Measurements from ENCODE around the gene CHST12. TPM values are rescaled to one million over a fixed set of nuclear protein-coding genes. Genes with fewer than 3 reads are reported as not detected.
"Not testable (repeated sequence)": the region's sequence is repeated elsewhere in the genome, so short reads cannot be mapped to it uniquely, and the experiment has no call there.

Gene CHST12
- total RNA-seq, 1 donor from 2014 or later, result 18.5 TPM

DNA sequence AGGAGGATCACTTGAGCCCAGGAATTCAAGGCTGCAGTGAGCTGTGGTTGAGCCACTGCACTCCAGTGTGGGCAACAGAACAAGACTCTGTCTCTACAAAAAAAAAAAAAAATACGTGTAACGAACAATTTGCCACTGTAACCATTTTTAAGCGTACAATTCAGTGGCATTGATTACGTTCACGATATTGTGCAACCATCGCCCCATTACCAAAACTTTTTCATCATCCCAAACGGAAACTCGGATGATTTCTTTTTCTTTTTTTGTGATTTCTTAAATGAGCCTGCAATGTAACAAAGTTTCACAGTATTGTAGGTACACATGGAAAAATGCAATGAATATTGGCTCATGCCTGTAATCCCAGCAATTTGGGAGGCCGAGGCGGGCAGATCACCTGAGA is 63.3 kb downstream of the CHST12 start:
- H3K4me1 Mint-ChIP-seq (ENCODE audit: low read depth, unreplicated experiment), result peaks cover 11% of the 10 kb centered on the region
- H3K9me3 Mint-ChIP-seq (ENCODE audit: unreplicated experiment), result no peaks in the 10 kb centered on the region

GRCh38 chr7:2468227-2468626 is 64.8 kb downstream of the CHST12 start:
- Mint-ChIP-seq H3K27me3 (ENCODE audit: low read depth, unreplicated experiment) (no peaks in the 10 kb centered on the region), H3K27ac (ENCODE audit: unreplicated experiment) (no peak overlapping the region), H3K4me1 (ENCODE audit: low read depth, unreplicated experiment) (peaks cover 11% of the 10 kb centered on the region), H3K9me3 (ENCODE audit: unreplicated experiment) (no peaks in the 10 kb centered on the region), H3K36me3 (ENCODE audit: low read depth, unreplicated experiment) (no peaks in the 10 kb centered on the region), H3K4me3 (ENCODE audit: unreplicated experiment) (no peak overlapping the region)
- H3K9me3 ChIP-seq (ENCODE audit: insufficient read depth, low read depth, low read length), result no peaks in the 10 kb centered on the region
- no peaks in the 10 kb centered on the region for H3K36me3 ChIP-seq (ENCODE audit: insufficient read depth, low read length)
- no peak overlapping the region for H3K4me3 ChIP-seq (ENCODE audit: insufficient read depth, low read depth, low read length)
- peaks cover 18% of the 10 kb centered on the region for H3K4me1 ChIP-seq (ENCODE audit: insufficient read depth, low read length)
- no peak for DNase-seq (ENCODE audit: low read depth)
- no peak for TF ChIP-seq EZH2 (IDR thresholded peaks at IDR 0.05; ENCODE audit: insufficient read depth, low read length)
- TF ChIP-seq, protein P1, sequence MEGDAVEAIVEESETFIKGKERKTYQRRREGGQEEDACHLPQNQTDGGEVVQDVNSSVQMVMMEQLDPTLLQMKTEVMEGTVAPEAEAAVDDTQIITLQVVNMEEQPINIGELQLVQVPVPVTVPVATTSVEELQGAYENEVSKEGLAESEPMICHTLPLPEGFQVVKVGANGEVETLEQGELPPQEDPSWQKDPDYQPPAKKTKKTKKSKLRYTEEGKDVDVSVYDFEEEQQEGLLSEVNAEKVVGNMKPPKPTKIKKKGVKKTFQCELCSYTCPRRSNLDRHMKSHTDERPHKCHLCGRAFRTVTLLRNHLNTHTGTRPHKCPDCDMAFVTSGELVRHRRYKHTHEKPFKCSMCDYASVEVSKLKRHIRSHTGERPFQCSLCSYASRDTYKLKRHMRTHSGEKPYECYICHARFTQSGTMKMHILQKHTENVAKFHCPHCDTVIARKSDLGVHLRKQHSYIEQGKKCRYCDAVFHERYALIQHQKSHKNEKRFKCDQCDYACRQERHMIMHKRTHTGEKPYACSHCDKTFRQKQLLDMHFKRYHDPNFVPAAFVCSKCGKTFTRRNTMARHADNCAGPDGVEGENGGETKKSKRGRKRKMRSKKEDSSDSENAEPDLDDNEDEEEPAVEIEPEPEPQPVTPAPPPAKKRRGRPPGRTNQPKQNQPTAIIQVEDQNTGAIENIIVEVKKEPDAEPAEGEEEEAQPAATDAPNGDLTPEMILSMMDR (IDR thresholded peaks at IDR 0.05; ENCODE audit: insufficient read depth, low read depth, low read length), result no peak
- H3K79me2 ChIP-seq (ENCODE audit: insufficient read depth, low read length), result no peaks in the 10 kb centered on the region
- no peak overlapping the region for H3K9ac ChIP-seq (ENCODE audit: low read length)
- no peak overlapping the region for H3K4me2 ChIP-seq (ENCODE audit: low read length)
- H3K27me3 ChIP-seq (ENCODE audit: insufficient read depth, low read length), result no peaks in the 10 kb centered on the region
- no peaks in the 10 kb centered on the region for H4K20me1 ChIP-seq (ENCODE audit: insufficient read depth, low read length)
- H3K27ac ChIP-seq (ENCODE audit: low read depth, low read length), result no peak overlapping the region
- no peak overlapping the region for H2AFZ ChIP-seq (ENCODE audit: low read depth, low read length)
- FAIRE-seq, result no peak

More for the DNA sequence above, 63.3 kb downstream of the CHST12 start:
- no peaks in the 10 kb centered on the region for H3K9me3 ChIP-seq (ENCODE audit: insufficient read depth, low read depth, low read length)
- no peak overlapping the region for H3K27ac ChIP-seq (ENCODE audit: low read depth, low read length)
- H3K36me3 ChIP-seq (ENCODE audit: insufficient read depth, low read length), result no peaks in the 10 kb centered on the region
- no peak overlapping the region for H3K4me2 ChIP-seq (ENCODE audit: low read length)
- no peak overlapping the region for H2AFZ ChIP-seq (ENCODE audit: low read depth, low read length)
- no peaks in the 10 kb centered on the region for H3K27me3 ChIP-seq (ENCODE audit: insufficient read depth, low read length)
- Mint-ChIP-seq H3K27ac (ENCODE audit: unreplicated experiment) (no peak overlapping the region), H3K36me3 (ENCODE audit: low read depth, unreplicated experiment) (no peaks in the 10 kb centered on the region), H3K27me3 (ENCODE audit: low read depth, unreplicated experiment) (no peaks in the 10 kb centered on the region), H3K4me3 (ENCODE audit: unreplicated experiment) (no peak overlapping the region)
- H4K20me1 ChIP-seq (ENCODE audit: insufficient read depth, low read length), result no peaks in the 10 kb centered on the region
- FAIRE-seq (no peak), DNase-seq (ENCODE audit: low read depth) (no peak)
- H3K4me1 ChIP-seq (ENCODE audit: insufficient read depth, low read length), result peaks cover 18% of the 10 kb centered on the region
- H3K9ac ChIP-seq (ENCODE audit: low read length), result no peak overlapping the region
- H3K79me2 ChIP-seq (ENCODE audit: insufficient read depth, low read length), result no peaks in the 10 kb centered on the region
- H3K4me3 ChIP-seq (ENCODE audit: insufficient read depth, low read depth, low read length), result no peak overlapping the region
- TF ChIP-seq EZH2 (IDR thresholded peaks at IDR 0.05; ENCODE audit: insufficient read depth, low read length), result no peak
- TF ChIP-seq, protein P1 (IDR thresholded peaks at IDR 0.05; ENCODE audit: insufficient read depth, low read depth, low read length), result no peak

DNA sequence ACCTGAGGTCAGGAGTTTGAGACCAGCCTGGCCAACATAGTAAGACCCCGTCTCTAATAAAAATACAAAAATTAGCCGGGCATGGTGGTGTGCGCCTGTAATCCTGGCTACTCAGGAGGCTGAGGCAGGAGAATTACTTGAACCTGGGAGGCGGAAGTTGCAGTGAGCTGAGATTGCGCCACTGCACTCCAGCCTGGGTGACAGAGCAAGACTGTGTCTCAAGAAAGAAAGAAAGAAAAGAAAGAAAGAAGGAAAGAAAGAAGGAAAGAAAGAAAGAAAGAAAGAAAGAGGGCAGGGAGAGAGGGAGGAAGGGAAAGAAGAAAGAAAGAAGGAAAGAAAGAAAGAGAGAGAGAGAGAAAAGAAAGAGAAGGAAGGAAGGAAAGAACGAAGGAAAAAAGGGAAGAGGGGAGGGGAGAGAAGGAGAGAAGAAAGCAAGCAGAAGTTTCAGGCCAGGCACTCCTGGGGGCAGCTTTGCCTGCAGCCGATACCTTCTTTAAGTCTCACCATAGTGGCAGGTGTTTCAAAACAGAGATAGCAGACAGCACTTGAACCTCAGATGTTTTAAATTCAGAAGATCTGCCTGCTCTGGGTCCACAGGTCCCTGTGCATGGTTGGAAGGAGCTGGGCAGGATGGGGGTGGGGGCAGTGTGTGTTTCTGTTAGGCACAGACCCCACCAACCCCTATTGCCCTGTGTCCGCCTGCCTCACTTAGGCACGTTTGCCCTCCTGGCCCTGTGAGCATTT is 66.2 kb downstream of the CHST12 start:
- DNase-seq (ENCODE audit: low read depth); H3K27ac Mint-ChIP-seq (ENCODE audit: unreplicated experiment); H3K36me3 Mint-ChIP-seq (ENCODE audit: low read depth, unreplicated experiment); H3K9me3 Mint-ChIP-seq (ENCODE audit: unreplicated experiment); H2AFZ ChIP-seq (ENCODE audit: low read depth, low read length); H3K36me3 ChIP-seq (ENCODE audit: insufficient read depth, low read length); H3K27me3 Mint-ChIP-seq (ENCODE audit: low read depth, unreplicated experiment); H3K27me3 ChIP-seq (ENCODE audit: insufficient read depth, low read length); H3K4me2 ChIP-seq (ENCODE audit: low read length); H3K79me2 ChIP-seq (ENCODE audit: insufficient read depth, low read length); FAIRE-seq; H3K27ac ChIP-seq (ENCODE audit: low read depth, low read length); H3K4me3 ChIP-seq (ENCODE audit: insufficient read depth, low read depth, low read length); H3K9ac ChIP-seq (ENCODE audit: low read length); H3K9me3 ChIP-seq (ENCODE audit: insufficient read depth, low read depth, low read length); H3K4me3 Mint-ChIP-seq (ENCODE audit: unreplicated experiment); H4K20me1 ChIP-seq (ENCODE audit: insufficient read depth, low read length): not testable (repeated sequence)
- H3K4me1 ChIP-seq (ENCODE audit: insufficient read depth, low read length), result peaks cover 18% of the 10 kb centered on the region
- peaks cover 11% of the 10 kb centered on the region for H3K4me1 Mint-ChIP-seq (ENCODE audit: low read depth, unreplicated experiment)

Measured in astrocyte (in vitro differentiated cells and primary cell).